GM12878 (cell line): ENCODE data around the gene LDLRAD4.

Experiments used
- NBN ChIP-seq: fragments of 450-650 bp; IDR thresholded peaks from 2 replicates; pipeline ENCODE4 v1.6.1; 2016
- POLR2AphosphoS2 ChIP-seq: IDR thresholded peaks from 2 replicates; pipeline ENCODE4 v1.6.1; 2011; ENCODE audit warnings: low read depth, mild to moderate bottlenecking, low read length, improper control_type of control experiment, moderate library complexity
- ZSCAN29 ChIP-seq: fragments of 450-650 bp; IDR thresholded peaks from 2 replicates; pipeline ENCODE4 v1.6.1; 2017; ENCODE audit warnings: mild to moderate bottlenecking, moderate library complexity
- TF ChIP-seq, protein P1 (sequence below): IDR thresholded peaks from 2 replicates; pipeline ENCODE4 v1.6.1; 2012; ENCODE audit warnings: low read length, inconsistent platforms

DNA sequence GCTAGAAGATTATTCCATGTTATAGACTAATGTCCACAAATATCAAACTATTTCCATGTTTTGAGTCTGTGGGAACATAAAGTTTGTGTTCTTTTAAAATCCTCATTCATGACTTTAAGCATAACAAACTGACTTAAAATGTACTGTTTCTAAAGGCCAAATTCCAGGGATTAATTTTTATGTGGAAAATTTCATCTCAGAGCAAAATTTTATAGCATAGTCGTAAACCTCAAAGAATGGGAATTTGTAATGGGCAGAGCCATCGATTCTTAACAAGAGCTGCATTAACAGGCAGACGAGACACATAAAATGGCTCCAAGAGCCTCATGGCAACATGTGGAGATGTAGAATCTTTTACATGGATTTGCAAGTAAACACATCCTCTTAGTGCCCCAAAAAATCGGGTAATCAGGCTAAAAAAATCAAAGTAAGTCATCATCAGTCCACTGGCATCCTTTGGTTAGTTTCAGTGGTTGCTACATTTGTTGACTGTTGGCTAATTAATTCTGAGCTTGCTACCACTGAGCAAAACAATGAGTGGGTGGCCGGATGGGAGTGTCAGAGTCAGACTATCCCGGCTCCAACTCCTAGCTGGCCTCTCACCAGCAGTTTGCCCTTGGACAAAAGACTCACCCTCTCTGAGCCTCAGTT, 388.2 kb downstream of the LDLRAD4 start:
- no peak for TF ChIP-seq POLR2AphosphoS2
- TF ChIP-seq, protein P1, sequence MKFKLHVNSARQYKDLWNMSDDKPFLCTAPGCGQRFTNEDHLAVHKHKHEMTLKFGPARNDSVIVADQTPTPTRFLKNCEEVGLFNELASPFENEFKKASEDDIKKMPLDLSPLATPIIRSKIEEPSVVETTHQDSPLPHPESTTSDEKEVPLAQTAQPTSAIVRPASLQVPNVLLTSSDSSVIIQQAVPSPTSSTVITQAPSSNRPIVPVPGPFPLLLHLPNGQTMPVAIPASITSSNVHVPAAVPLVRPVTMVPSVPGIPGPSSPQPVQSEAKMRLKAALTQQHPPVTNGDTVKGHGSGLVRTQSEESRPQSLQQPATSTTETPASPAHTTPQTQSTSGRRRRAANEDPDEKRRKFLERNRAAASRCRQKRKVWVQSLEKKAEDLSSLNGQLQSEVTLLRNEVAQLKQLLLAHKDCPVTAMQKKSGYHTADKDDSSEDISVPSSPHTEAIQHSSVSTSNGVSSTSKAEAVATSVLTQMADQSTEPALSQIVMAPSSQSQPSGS, result no peak
- TF ChIP-seq NBN, result no peak
- 0 out of 2 replicates have a peak, but pooled peaks have one; percentile 61 for TF ChIP-seq ZSCAN29
